H1 (cell line): ENCODE data around the gene SRXN1. TPM values are rescaled to one million over a fixed set of nuclear protein-coding genes. Genes with fewer than 3 reads are reported as not detected.
A peak's percentile ranks its signal among the peaks of the same experiment; 100 is the strongest.

Source experiments
- CTCF ChIA-PET: fragments of 300-600 bp; sonication (Branson Sonifier 250); formaldehyde crosslinking; loops from one replicate; lab custom pipeline; 2021; ENCODE audit not compliant: partially characterized antibody; lab: Charles Lee
- POLR2A ChIA-PET: fragments of 300-600 bp; sonication (Branson Sonifier 250); formaldehyde crosslinking; loops from one replicate; lab custom pipeline; 2021; ENCODE audit warnings: inconsistent platforms; ENCODE audit not compliant: partially characterized antibody; lab: Charles Lee
- DNase-seq, 2 experiments: peaks; one replicate each; pipeline versions ENCODE4 v3.0.0 to v3.0.0-alpha.2; 2010 to 2022; ENCODE audit warnings: low spot score in 2 of 2, low read depth in 1 of 2, mixed read lengths in 1 of 2
- FAIRE-seq: peaks from 2 replicates; lab custom pipeline; 2011; peaks lifted over from hg19 to GRCh38; lab: Jason Lieb, UNC
- H2AFZ ChIP-seq: 2 replicates; pipeline ENCODE4 v1.8.1; 2012; ENCODE audit warnings: low read length, inconsistent platforms
- H2AK5ac ChIP-seq: 2 replicates; pipeline ENCODE4 v1.6.1; 2013; ENCODE audit warnings: low read depth, low read length
- H2BK120ac ChIP-seq: replicated peaks from 2 replicates; pipeline ENCODE3; 2013; ENCODE audit warnings: low read depth, low read length, inconsistent platforms
- H2BK12ac ChIP-seq: 2 replicates; pipeline ENCODE4 v1.6.1; 2013; ENCODE audit warnings: low read depth, low read length
- H2BK15ac ChIP-seq: 2 replicates; pipeline ENCODE4 v1.6.1; 2013; ENCODE audit warnings: low read length
- H2BK20ac ChIP-seq: 2 replicates; pipeline ENCODE4 v1.6.1; 2013; ENCODE audit warnings: low read length
- H2BK5ac ChIP-seq: 2 replicates; pipeline ENCODE4 v1.6.1; 2013; ENCODE audit warnings: low read depth, low read length
- H3K14ac ChIP-seq: 2 replicates; pipeline ENCODE4 v1.6.1; 2013; ENCODE audit warnings: inconsistent platforms; ENCODE audit not compliant: insufficient read length
- H3K18ac ChIP-seq: 2 replicates; pipeline ENCODE4 v1.6.1; 2013; ENCODE audit warnings: low read length; ENCODE audit errors: extremely low read depth
- H3K23ac ChIP-seq: 2 replicates; pipeline ENCODE4 v1.6.1; 2013; ENCODE audit warnings: inconsistent platforms; ENCODE audit not compliant: insufficient read length
- H3K23me2 ChIP-seq: 2 replicates; pipeline ENCODE4 v1.6.1; 2013; ENCODE audit warnings: low read depth, low read length
- H3K27ac ChIP-seq: 2 replicates; pipeline ENCODE4 v1.6.1; 2011; ENCODE audit warnings: low read depth, low read length, inconsistent platforms
- H3K27me3 ChIP-seq, 4 experiments: replicated peaks in 1 of 4; 1 replicate in 1 of 4; 2 replicates in 3 of 4; pipeline versions ENCODE4 v1.6.1 to v1.8.1; 2011 to 2013; ENCODE audit warnings: low read length in 3 of 4, mild to moderate bottlenecking in 3 of 4, inconsistent platforms in 2 of 4, mixed read lengths in 2 of 4, moderate library complexity in 1 of 4; ENCODE audit not compliant: control insufficient read depth in 3 of 4, insufficient read depth in 3 of 4; ENCODE audit errors: extremely low read depth in 1 of 4
- H3K36me3 ChIP-seq, 4 experiments: 2 replicates each; pipeline versions ENCODE4 v1.6.1 to v1.8.1; 2011 to 2013; ENCODE audit warnings: mild to moderate bottlenecking in 4 of 4, low read length in 3 of 4, moderate library complexity in 2 of 4, control low read depth in 1 of 4, inconsistent platforms in 1 of 4; ENCODE audit not compliant: insufficient read depth in 4 of 4, control insufficient read depth in 2 of 4
- H3K4ac ChIP-seq: replicated peaks from 2 replicates; pipeline ENCODE3; 2013; ENCODE audit warnings: low read length, low read depth, mixed read lengths, inconsistent platforms; ENCODE audit not compliant: insufficient read length
- H3K4me1 ChIP-seq, 4 experiments: replicated peaks in 1 of 4; 1 replicate in 1 of 4; 2 replicates in 3 of 4; pipeline versions ENCODE4 v1.6.1 to v1.8.1; 2011 to 2013; ENCODE audit warnings: low read length in 3 of 4, inconsistent platforms in 2 of 4, mixed read lengths in 1 of 4; ENCODE audit not compliant: insufficient read depth in 4 of 4, control insufficient read depth in 3 of 4
- H3K4me2 ChIP-seq, 2 experiments: 2 replicates each; pipeline versions ENCODE4 v1.6.1 to v1.8.1; 2011 to 2013; ENCODE audit warnings: low read depth in 2 of 2, low read length in 2 of 2, control low read depth in 1 of 2, inconsistent platforms in 1 of 2, mild to moderate bottlenecking in 1 of 2; ENCODE audit not compliant: insufficient read depth in 1 of 2
- H3K4me3 ChIP-seq, 4 experiments: fragments of 200-600, 300-600 bp in 1 of 4; sonication (generic), shearing (Covaris generic), sonication (Bioruptor Twin) in 1 of 4; 2 replicates each; pipeline versions ENCODE4 v1.5.1 to v1.8.1; 2011 to 2016; ENCODE audit warnings: low read length in 4 of 4, low read depth in 3 of 4, control low read depth in 2 of 4, inconsistent platforms in 2 of 4, mild to moderate bottlenecking in 2 of 4, mixed read lengths in 1 of 4, moderate library complexity in 1 of 4; ENCODE audit not compliant: insufficient read depth in 2 of 4; ENCODE audit errors: extremely low read depth in 1 of 4
- H3K56ac ChIP-seq: replicated peaks from 2 replicates; pipeline ENCODE3; 2013; ENCODE audit warnings: low read depth, mild to moderate bottlenecking, mixed read lengths, low read length, inconsistent platforms; ENCODE audit not compliant: insufficient read length
- H3K79me1 ChIP-seq: 2 replicates; pipeline ENCODE4 v1.6.1; 2013; ENCODE audit warnings: low read depth, low read length, control low read depth
- H3K79me2 ChIP-seq, 2 experiments: 2 replicates each; pipeline versions ENCODE4 v1.6.1 to v1.8.1; 2012 to 2013; ENCODE audit warnings: low read length in 2 of 2, mild to moderate bottlenecking in 2 of 2, inconsistent platforms in 1 of 2; ENCODE audit not compliant: insufficient read depth in 2 of 2, control insufficient read depth in 1 of 2
- H3K9ac ChIP-seq, 4 experiments: replicated peaks in 1 of 4; 1 replicate in 1 of 4; 2 replicates in 3 of 4; pipeline versions ENCODE4 v1.6.1 to v1.8.1; 2011 to 2013; ENCODE audit warnings: low read depth in 3 of 4, low read length in 3 of 4, control low read depth in 2 of 4, mild to moderate bottlenecking in 2 of 4, moderate library complexity in 2 of 4, inconsistent platforms in 1 of 4; ENCODE audit errors: extremely low read depth in 1 of 4
- H3K9me3 ChIP-seq, 2 experiments: 2 replicates each; pipeline versions ENCODE4 v1.6.1 to v1.8.1; 2012 to 2013; ENCODE audit warnings: mild to moderate bottlenecking in 2 of 2, moderate library complexity in 2 of 2, control low read depth in 1 of 2, inconsistent platforms in 1 of 2, low read depth in 1 of 2, low read length in 1 of 2, mixed read lengths in 1 of 2; ENCODE audit not compliant: insufficient read depth in 2 of 2
- H4K20me1 ChIP-seq, 2 experiments: replicated peaks in 1 of 2; 2 replicates each; pipeline versions ENCODE3 to v1.8.1; 2011 to 2013; ENCODE audit warnings: inconsistent platforms in 2 of 2, low read length in 2 of 2, mild to moderate bottlenecking in 1 of 2; ENCODE audit not compliant: insufficient read depth in 2 of 2, control insufficient read depth in 1 of 2
- H4K5ac ChIP-seq: 2 replicates; pipeline ENCODE4 v1.6.1; 2013; ENCODE audit warnings: low read length, low read depth, mixed read lengths, inconsistent platforms; ENCODE audit not compliant: insufficient read length
- H4K8ac ChIP-seq: 2 replicates; pipeline ENCODE4 v1.8.0; 2013; ENCODE audit warnings: mild to moderate bottlenecking, moderate library complexity, low read length, inconsistent platforms; ENCODE audit not compliant: insufficient read depth; ENCODE audit errors: extremely low read depth
- H4K91ac ChIP-seq: replicated peaks from 2 replicates; pipeline ENCODE3; 2013; ENCODE audit warnings: low read length, mixed read lengths, inconsistent platforms; ENCODE audit not compliant: insufficient read length
- BACH1 ChIP-seq: IDR thresholded peaks from 2 replicates; pipeline ENCODE4 v1.6.1; 2012; ENCODE audit warnings: low read length, improper control_type of control experiment
- HDAC2 ChIP-seq, 2 experiments: fragments of 300-600 bp in 1 of 2; sonication (generic) in 1 of 2; IDR thresholded peaks; 2 replicates each; pipeline ENCODE4 v1.6.1; 2011 to 2012; ENCODE audit warnings: low read depth in 2 of 2, low read length in 2 of 2, mild to moderate bottlenecking in 2 of 2, moderate library complexity in 2 of 2, borderline replicate concordance in 1 of 2, inconsistent platforms in 1 of 2
- KDM1A ChIP-seq: fragments of 200-600, 300-600 bp; sonication (generic); IDR thresholded peaks from 2 replicates; pipeline ENCODE4 v1.7.1; 2016; ENCODE audit warnings: mild to moderate bottlenecking, low read length, borderline replicate concordance
- RAD21 ChIP-seq, 2 experiments: IDR thresholded peaks in 1 of 2; conservative IDR thresholded peaks in 1 of 2; 2 replicates each; pipeline ENCODE4 v1.6.1; 2011; ENCODE audit warnings: low read depth in 2 of 2, low read length in 2 of 2, improper control_type of control experiment in 1 of 2, inconsistent platforms in 1 of 2, mild to moderate bottlenecking in 1 of 2, moderate library complexity in 1 of 2
- RFX5 ChIP-seq: IDR thresholded peaks from 2 replicates; pipeline ENCODE4 v1.6.1; 2011; ENCODE audit warnings: low read depth, low read length, improper control_type of control experiment, borderline replicate concordance
- SRF ChIP-seq: IDR thresholded peaks from 2 replicates; pipeline ENCODE4 v1.6.1; 2011; ENCODE audit warnings: mild to moderate bottlenecking, low read depth, low read length, moderate library complexity
- TAF7 ChIP-seq: optimal IDR thresholded peaks from 2 replicates; pipeline ENCODE3; 2011; ENCODE audit warnings: low read depth, mild to moderate bottlenecking, inconsistent platforms, low read length, moderate library complexity, borderline replicate concordance
- WGBS, 2 experiments: shearing (Covaris generic) in 1 of 2; methylation state at CpG; one replicate each; pipeline versions ENCODE4 v1.1.6 to v1.1.7; 2013 to 2015; ENCODE audit warnings: low lambda C conversion rate in 2 of 2, mixed read lengths in 2 of 2, inconsistent platforms in 1 of 2, low coverage in 1 of 2, missing lambda C conversion rate in 1 of 2; ENCODE audit not compliant: insufficient replicate concordance in 2 of 2, insufficient coverage in 1 of 2, insufficient read length in 1 of 2; ENCODE audit errors: extremely low coverage in 1 of 2, missing lambda C conversion rate in 1 of 2; 5-methylcytosine and 5-hydroxymethylcytosine counted together
- polyA plus RNA-seq, 7 experiments: library from polyadenylated mRNA; depleted of rRNA in 3 of 7; stranded (reverse) in 5 of 7; unstranded in 2 of 7; fragments of >200 nt in 5 of 7; fragments of 200-250 nt in 2 of 7; gene quantifications; 1 replicate in 5 of 7; 2 replicates in 1 of 7; 4 replicates in 1 of 7; pipeline versions ENCODE4 v1.2.1 to v1.2.3, GENCODE V29; 2011 to 2013; ENCODE audit warnings: missing spikeins in 2 of 7, mixed read lengths in 2 of 7
- total RNA-seq: library from RNA; stranded (reverse); fragmentation: NEBNext Ultra II Directional; extraction: Animal tissue kit (Norgen Biotek cat#: 25700); gene quantifications from 2 replicates; pipeline ENCODE4 v1.2.1, GENCODE V29; 2021
- TF ChIP-seq, protein P1 (sequence below), 3 experiments: IDR thresholded peaks; 1 replicate in 2 of 3; 2 replicates in 1 of 3; pipeline versions ENCODE4 v1.5.1 to v1.6.1; 2011; ENCODE audit warnings: low read length in 3 of 3, mild to moderate bottlenecking in 3 of 3, inconsistent platforms in 2 of 3, low read depth in 1 of 3, moderate library complexity in 1 of 3; ENCODE audit not compliant: insufficient read depth in 1 of 3; ENCODE audit errors: control extremely low read depth in 1 of 3

Gene SRXN1
- total and polyA plus RNA-seq, 2 of the 8 experiments (the other 6 are each of a cell fraction or from before 2014, with no cell fraction given), result 12.2 to 15.8 TPM

- Histone ChIP-seq H3K36me3 (no peaks in the 10 kb centered on the region), H2BK120ac (no peak overlapping the region), H3K4me1 (peaks cover 0 to 13% (median 7%) of the 10 kb centered on the region in 4 experiments; a peak in 5 of 7 replicates), H2BK5ac (no peak overlapping the region), H3K79me1 (no peaks in the 10 kb centered on the region), H3K4ac (peak overlapping the region; percentile 54), H3K27me3 (peaks cover 3 to 38% (median 32%) of the 10 kb centered on the region in 4 experiments), H4K91ac (no peak overlapping the region), H2AFZ (no peak overlapping the region), H3K18ac (no peak overlapping the region; the same call in 1 of the 2 replicates), H3K9me3 (peaks cover 4 to 5% of the 10 kb centered on the region in 2 experiments), H3K27ac (no peak overlapping the region), H3K56ac (no peak overlapping the region), H4K8ac (no peak overlapping the region), H4K5ac (no peak overlapping the region), H2BK12ac (peak overlapping the region; percentile 80; the same call in 1 of the 2 replicates), H3K23me2 (peaks cover 13% of the 10 kb centered on the region; the same call in 1 of the 2 replicates), H3K4me3 (no peak overlapping the region), H3K4me2 (peak overlapping the region in 1 of 2 experiments; percentile 21; a peak in 1 of 4 replicates), H3K79me2 (no peaks in the 10 kb centered on the region), H3K14ac (no peak overlapping the region), H3K9ac (no peak overlapping the region), H4K20me1 (no peaks in the 10 kb centered on the region), H2BK20ac (no peak overlapping the region; the same call in 1 of the 2 replicates), H2BK15ac (no peak overlapping the region; the same call in 1 of the 2 replicates), H3K23ac (no peak overlapping the region), H2AK5ac (no peak overlapping the region)
- 69% methylated on average over 7 of the region's 7 CpGs; no CpG with 5 or more reads in 1 of the 2 experiments for WGBS, 2 experiments
- FAIRE-seq, result no peak
- TF ChIP-seq BACH1, result 0 out of 2 replicates have a peak, but pooled peaks have one; percentile 21
- no peak for TF ChIP-seq SRF
- TF ChIP-seq HDAC2 (IDR thresholded peaks at IDR 0.05; ENCODE audit: borderline replicate concordance in 1 of 2, low read depth in 2 of 2, low read length in 2 of 2), result 0 out of 4 replicates have a peak, but pooled peaks have one; percentile 24 to 34
- TF ChIP-seq KDM1A, result peak; percentile 94
- TF ChIP-seq, protein P1, sequence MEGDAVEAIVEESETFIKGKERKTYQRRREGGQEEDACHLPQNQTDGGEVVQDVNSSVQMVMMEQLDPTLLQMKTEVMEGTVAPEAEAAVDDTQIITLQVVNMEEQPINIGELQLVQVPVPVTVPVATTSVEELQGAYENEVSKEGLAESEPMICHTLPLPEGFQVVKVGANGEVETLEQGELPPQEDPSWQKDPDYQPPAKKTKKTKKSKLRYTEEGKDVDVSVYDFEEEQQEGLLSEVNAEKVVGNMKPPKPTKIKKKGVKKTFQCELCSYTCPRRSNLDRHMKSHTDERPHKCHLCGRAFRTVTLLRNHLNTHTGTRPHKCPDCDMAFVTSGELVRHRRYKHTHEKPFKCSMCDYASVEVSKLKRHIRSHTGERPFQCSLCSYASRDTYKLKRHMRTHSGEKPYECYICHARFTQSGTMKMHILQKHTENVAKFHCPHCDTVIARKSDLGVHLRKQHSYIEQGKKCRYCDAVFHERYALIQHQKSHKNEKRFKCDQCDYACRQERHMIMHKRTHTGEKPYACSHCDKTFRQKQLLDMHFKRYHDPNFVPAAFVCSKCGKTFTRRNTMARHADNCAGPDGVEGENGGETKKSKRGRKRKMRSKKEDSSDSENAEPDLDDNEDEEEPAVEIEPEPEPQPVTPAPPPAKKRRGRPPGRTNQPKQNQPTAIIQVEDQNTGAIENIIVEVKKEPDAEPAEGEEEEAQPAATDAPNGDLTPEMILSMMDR (IDR thresholded peaks at IDR 0.05; ENCODE audit: control extremely low read depth in 1 of 3, insufficient read depth in 1 of 3, low read depth in 1 of 3, low read length in 3 of 3), result peak; percentile 71 to 83 (median 77)
- TF ChIP-seq RAD21 (IDR thresholded peaks at IDR 0.05 in 1 of 2, conservative IDR thresholded peaks at IDR 0.05 in 1 of 2; ENCODE audit: low read depth in 2 of 2, low read length in 2 of 2), result peak; percentile 35 to 66
- TF ChIP-seq RFX5, result no peak
- TF ChIP-seq TAF7, result no peak
- DNase-seq, result peak in 1 of 2 experiments; percentile 60
- CTCF ChIA-PET, result interaction anchor here (0.8 to 14.1 kb wide), 22 partner anchors 8 to 131 kb away, joined by 3 to 116 read pairs (median 4); no protein-coding TSS in a partner anchor
- POLR2A ChIA-PET, result interaction anchor here (1.1 to 2.2 kb wide), 3 partner anchors 8 to 16 kb away, joined by 3 to 5 read pairs (median 3); no protein-coding TSS in a partner anchor
Observed at GRCh38 chr20:672963-673602, 20.1 kb upstream of the SRXN1 start.
